H1 (cell line): ENCODE results near the gene GLB1L2. TPM values are rescaled to one million over a fixed set of nuclear protein-coding genes. Genes with fewer than 3 reads are reported as not detected.
A peak's percentile ranks its signal among the peaks of the same experiment; 100 is the strongest.

Experiments used
- ASH2L ChIP-seq: fragments of 200-600, 300-600 bp; sonication (generic); IDR thresholded peaks from one replicate; pipeline ENCODE4 v1.7.1; 2017; ENCODE audit warnings: low read length
- ATF2 ChIP-seq: IDR thresholded peaks from 2 replicates; pipeline ENCODE4 v1.6.1; 2012; ENCODE audit warnings: low read length, inconsistent platforms
- ZNF274 ChIP-seq: IDR thresholded peaks from 2 replicates; pipeline ENCODE4 v1.7.0; 2012; ENCODE audit warnings: low read length, borderline replicate concordance; ENCODE audit errors: extremely low read depth
- polyA plus RNA-seq, 7 experiments: library from polyadenylated mRNA; depleted of rRNA in 3 of 7; stranded (reverse) in 5 of 7; unstranded in 2 of 7; fragments of >200 nt in 5 of 7; fragments of 200-250 nt in 2 of 7; gene quantifications; 1 replicate in 5 of 7; 2 replicates in 1 of 7; 4 replicates in 1 of 7; pipeline versions ENCODE4 v1.2.1 to v1.2.3, GENCODE V29; 2011 to 2013; ENCODE audit warnings: missing spikeins in 2 of 7, mixed read lengths in 2 of 7
- total RNA-seq: library from RNA; stranded (reverse); fragmentation: NEBNext Ultra II Directional; extraction: Animal tissue kit (Norgen Biotek cat#: 25700); gene quantifications from 2 replicates; pipeline ENCODE4 v1.2.1, GENCODE V29; 2021

Gene GLB1L2
- total and polyA plus RNA-seq, 2 of the 8 experiments (the other 6 are each of a cell fraction or from before 2014, with no cell fraction given): 4.4 to 7.9 TPM

GRCh38 chr11:134332189-134332631, 422 bp downstream of the GLB1L2 start (continued):
- no peak for TF ChIP-seq ATF2
- TF ChIP-seq ZNF274: no peak
- peak; percentile 52 for TF ChIP-seq ASH2L
